ENCODE data around the gene ARHGAP8.
"Not testable (repeated sequence)": the region's sequence is repeated elsewhere in the genome, so short reads cannot be mapped to it uniquely, and the experiment has no call there.

- TF ChIP-seq MAX, CTCF (IDR thresholded peaks at IDR 0.05; ENCODE audit: low read depth, low read length): not testable (repeated sequence)
Measured at GRCh38 chr22:44903164-44903563, 150.8 kb downstream of the ARHGAP8 start.
